ENCODE measurements around the gene WBP2NL.

WBP2NL gene

GRCh38 chr22:41969110-41969646 lies 29.4 kb upstream of the WBP2NL start, which contains the start of gene SEPTIN3:
Gene SEPTIN3 (plus strand): TSS chr22:41969443. CDS start chr22:41971493, 2,050 bp downstream.
- peaks cover 16 to 18% of the 10 kb centered on the region in 2 donors for H3K4me1 ChIP-seq (ENCODE audit: control insufficient read depth in 2 of 2, insufficient read depth in 1 of 2, low read depth in 1 of 2, low read length in 2 of 2)
- no CpG with 5 or more reads among the region's 8 CpGs for WGBS, 2 donors (ENCODE audit: extremely low coverage in 2 of 2, insufficient read length in 2 of 2, insufficient replicate concordance in 1 of 2)
- peak within 1 kb of the TSS; percentile 25 for H2BK15ac ChIP-seq (ENCODE audit: low read length)
- H3K79me1 ChIP-seq (ENCODE audit: low read depth, low read length), result no peaks in the 10 kb centered on the region
- peak within 1 kb of the TSS; percentile 91 for H2AK5ac ChIP-seq (ENCODE audit: low read depth, low read length)
- H3K14ac ChIP-seq (ENCODE audit: low read length), result no peak within 1 kb of the TSS
- no peak within 1 kb of the TSS for H4K8ac ChIP-seq (ENCODE audit: low read depth, low read length)
- no peak within 1 kb of the TSS for H2BK120ac ChIP-seq (ENCODE audit: low read depth, low read length)
- H3K23ac ChIP-seq (ENCODE audit: low read depth, low read length, poor library complexity), result no peak within 1 kb of the TSS
- no peak for DNase-seq (ENCODE audit: low spot score)
- H2AFZ ChIP-seq (ENCODE audit: low read length), result peak within 1 kb of the TSS; percentile 67
- no peak within 1 kb of the TSS for H3K4me3 ChIP-seq (ENCODE audit: low read length in 2 of 2)
- H2BK5ac ChIP-seq (ENCODE audit: low read length), result no peak within 1 kb of the TSS
- no peaks in the 10 kb centered on the region for H3K36me3 ChIP-seq (replicated peaks in 1 of 2; ENCODE audit: control insufficient read depth in 2 of 2, insufficient read depth in 2 of 2, low read length in 2 of 2)
- H3K4me2 ChIP-seq (ENCODE audit: insufficient read depth, low read length, poor library complexity, severe bottlenecking), result no peak within 1 kb of the TSS
- peak within 1 kb of the TSS; percentile 65 for H3K9ac ChIP-seq (ENCODE audit: low read depth, low read length, poor library complexity)
- no peak within 1 kb of the TSS for H3K4ac ChIP-seq (ENCODE audit: low read length)
- no peaks in the 10 kb centered on the region for H3K27me3 ChIP-seq (ENCODE audit: control insufficient read depth in 3 of 3, insufficient read depth in 3 of 3, low read depth in 1 of 3, low read length in 3 of 3)
- peak within 1 kb of the TSS; percentile 76 for H3K18ac ChIP-seq (ENCODE audit: low read length)
- H3K9me3 ChIP-seq (replicated peaks in 1 of 2; ENCODE audit: control insufficient read depth in 2 of 2, insufficient read depth in 1 of 2, low read depth in 1 of 2, low read length in 2 of 2), result no peaks in the 10 kb centered on the region
- H4K91ac ChIP-seq (ENCODE audit: low read depth, low read length, poor library complexity), result peak within 1 kb of the TSS; percentile 4
- peak within 1 kb of the TSS; percentile 7 for H2BK12ac ChIP-seq (ENCODE audit: low read length)
- H3K27ac ChIP-seq (replicated peaks; ENCODE audit: low read length), result no peak within 1 kb of the TSS

GRCh38 chr22:41970601-41971000 lies 28.0 kb upstream of the WBP2NL start:
- no peaks in the 10 kb centered on the region for H3K9me3 ChIP-seq (replicated peaks in 1 of 2; ENCODE audit: control insufficient read depth in 2 of 2, insufficient read depth in 1 of 2, low read depth in 1 of 2, low read length in 2 of 2)
- WGBS, 2 donors (ENCODE audit: extremely low coverage in 2 of 2, insufficient read length in 2 of 2, insufficient replicate concordance in 1 of 2), result no CpG with 5 or more reads among the region's 2 CpGs
- DNase-seq (ENCODE audit: low spot score), result no peak

GRCh38 chr22:41971431-41971830 lies 27.2 kb upstream of the WBP2NL start:
- Histone ChIP-seq H3K4me1 (ENCODE audit: control insufficient read depth in 2 of 2, insufficient read depth in 1 of 2, low read depth in 1 of 2, low read length in 2 of 2) (peaks cover 16 to 19% of the 10 kb centered on the region in 2 donors), H3K79me1 (ENCODE audit: low read depth, low read length) (no peaks in the 10 kb centered on the region)

More at GRCh38 chr22:41970601-41971000, 28.0 kb upstream of the WBP2NL start:
- Histone ChIP-seq H3K36me3 (replicated peaks in 1 of 2; ENCODE audit: control insufficient read depth in 2 of 2, insufficient read depth in 2 of 2, low read length in 2 of 2) (no peaks in the 10 kb centered on the region), H2BK120ac (ENCODE audit: low read depth, low read length) (no peak overlapping the region), H3K9ac (ENCODE audit: low read depth, low read length, poor library complexity) (no peak overlapping the region), H4K91ac (ENCODE audit: low read depth, low read length, poor library complexity) (no peak overlapping the region), H3K4me2 (ENCODE audit: insufficient read depth, low read length, poor library complexity, severe bottlenecking) (no peak overlapping the region), H2BK15ac (ENCODE audit: low read length) (peak overlapping the region; percentile 25), H3K18ac (ENCODE audit: low read length) (no peak overlapping the region), H3K4ac (ENCODE audit: low read length) (no peak overlapping the region), H3K14ac (ENCODE audit: low read length) (no peak overlapping the region), H3K27ac (replicated peaks; ENCODE audit: low read length) (no peak overlapping the region), H2AK5ac (ENCODE audit: low read depth, low read length) (peak overlapping the region; percentile 27), H3K27me3 (ENCODE audit: control insufficient read depth in 3 of 3, insufficient read depth in 3 of 3, low read depth in 1 of 3, low read length in 3 of 3) (peaks cover 0 to 8% (median 8%) of the 10 kb centered on the region in 3 experiments), H2AFZ (ENCODE audit: low read length) (no peak overlapping the region), H3K79me1 (ENCODE audit: low read depth, low read length) (no peaks in the 10 kb centered on the region), H3K4me1 (ENCODE audit: control insufficient read depth in 2 of 2, insufficient read depth in 1 of 2, low read depth in 1 of 2, low read length in 2 of 2) (peaks cover 13 to 14% of the 10 kb centered on the region in 2 donors), H4K8ac (ENCODE audit: low read depth, low read length) (no peak overlapping the region), H3K23ac (ENCODE audit: low read depth, low read length, poor library complexity) (peak overlapping the region; percentile 25), H3K4me3 (ENCODE audit: low read length in 2 of 2) (no peak overlapping the region), H2BK12ac (ENCODE audit: low read length) (peak overlapping the region; percentile 7), H2BK5ac (ENCODE audit: low read length) (no peak overlapping the region)

GRCh38 chr22:41974691-41975290 lies 23.8 kb upstream of the WBP2NL start:
- Histone ChIP-seq H4K8ac (ENCODE audit: low read depth, low read length) (no peak overlapping the region), H3K36me3 (replicated peaks in 1 of 2; ENCODE audit: control insufficient read depth in 2 of 2, insufficient read depth in 2 of 2, low read length in 2 of 2) (no peaks in the 10 kb centered on the region), H3K9me3 (replicated peaks in 1 of 2; ENCODE audit: control insufficient read depth in 2 of 2, insufficient read depth in 1 of 2, low read depth in 1 of 2, low read length in 2 of 2) (no peaks in the 10 kb centered on the region), H4K91ac (ENCODE audit: low read depth, low read length, poor library complexity) (no peak overlapping the region), H2AFZ (ENCODE audit: low read length) (no peak overlapping the region), H3K27ac (replicated peaks; ENCODE audit: low read length) (no peak overlapping the region), H2BK15ac (ENCODE audit: low read length) (no peak overlapping the region), H3K4me3 (ENCODE audit: low read length in 2 of 2) (no peak overlapping the region), H3K79me1 (ENCODE audit: low read depth, low read length) (no peaks in the 10 kb centered on the region), H2BK5ac (ENCODE audit: low read length) (no peak overlapping the region), H3K18ac (ENCODE audit: low read length) (no peak overlapping the region), H3K4me1 (ENCODE audit: control insufficient read depth in 2 of 2, insufficient read depth in 1 of 2, low read depth in 1 of 2, low read length in 2 of 2) (peaks cover 10 to 12% of the 10 kb centered on the region in 2 donors), H2AK5ac (ENCODE audit: low read depth, low read length) (no peak overlapping the region), H3K14ac (ENCODE audit: low read length) (no peak overlapping the region), H3K23ac (ENCODE audit: low read depth, low read length, poor library complexity) (no peak overlapping the region), H2BK120ac (ENCODE audit: low read depth, low read length) (no peak overlapping the region), H3K4ac (ENCODE audit: low read length) (no peak overlapping the region), H3K9ac (ENCODE audit: low read depth, low read length, poor library complexity) (no peak overlapping the region), H3K4me2 (ENCODE audit: insufficient read depth, low read length, poor library complexity, severe bottlenecking) (no peak overlapping the region), H2BK12ac (ENCODE audit: low read length) (no peak overlapping the region), H3K27me3 (ENCODE audit: control insufficient read depth in 3 of 3, insufficient read depth in 3 of 3, low read depth in 1 of 3, low read length in 3 of 3) (peaks cover 0 to 18% (median 11%) of the 10 kb centered on the region in 3 experiments)
- no CpG with 5 or more reads among the region's 10 CpGs for WGBS, 2 donors (ENCODE audit: extremely low coverage in 2 of 2, insufficient read length in 2 of 2, insufficient replicate concordance in 1 of 2)
- no peak for DNase-seq (ENCODE audit: low spot score)

More at GRCh38 chr22:41971431-41971830, 27.2 kb upstream of the WBP2NL start:
- WGBS, 2 donors (ENCODE audit: extremely low coverage in 2 of 2, insufficient read length in 2 of 2, insufficient replicate concordance in 1 of 2), result no CpG with 5 or more reads among the region's 11 CpGs
- no peak overlapping the region for H2BK120ac ChIP-seq (ENCODE audit: low read depth, low read length)
- H3K4me2 ChIP-seq (ENCODE audit: insufficient read depth, low read length, poor library complexity, severe bottlenecking), result no peak overlapping the region
- no peak overlapping the region for H2AFZ ChIP-seq (ENCODE audit: low read length)
- no peak overlapping the region for H2BK12ac ChIP-seq (ENCODE audit: low read length)
- H2AK5ac ChIP-seq (ENCODE audit: low read depth, low read length), result peak overlapping the region; percentile 47
- no peak overlapping the region for H3K14ac ChIP-seq (ENCODE audit: low read length)
- H3K23ac ChIP-seq (ENCODE audit: low read depth, low read length, poor library complexity), result no peak overlapping the region
- no peak for DNase-seq (ENCODE audit: low spot score)
- no peak overlapping the region for H3K4me3 ChIP-seq (ENCODE audit: low read length in 2 of 2)
- H3K9ac ChIP-seq (ENCODE audit: low read depth, low read length, poor library complexity), result no peak overlapping the region
- H3K18ac ChIP-seq (ENCODE audit: low read length), result no peak overlapping the region
- H4K91ac ChIP-seq (ENCODE audit: low read depth, low read length, poor library complexity), result peak overlapping the region; percentile 44
- H3K36me3 ChIP-seq (replicated peaks in 1 of 2; ENCODE audit: control insufficient read depth in 2 of 2, insufficient read depth in 2 of 2, low read length in 2 of 2), result no peaks in the 10 kb centered on the region
- H3K9me3 ChIP-seq (replicated peaks in 1 of 2; ENCODE audit: control insufficient read depth in 2 of 2, insufficient read depth in 1 of 2, low read depth in 1 of 2, low read length in 2 of 2), result no peaks in the 10 kb centered on the region
- no peak overlapping the region for H2BK5ac ChIP-seq (ENCODE audit: low read length)
- H4K8ac ChIP-seq (ENCODE audit: low read depth, low read length), result no peak overlapping the region
- H3K27me3 ChIP-seq (ENCODE audit: control insufficient read depth in 3 of 3, insufficient read depth in 3 of 3, low read depth in 1 of 3, low read length in 3 of 3), result peaks cover 0 to 15% (median 11%) of the 10 kb centered on the region in 3 experiments
- peak overlapping the region; percentile 25 for H2BK15ac ChIP-seq (ENCODE audit: low read length)
- no peak overlapping the region for H3K4ac ChIP-seq (ENCODE audit: low read length)
- H3K27ac ChIP-seq (replicated peaks; ENCODE audit: low read length), result no peak overlapping the region

All from neuronal stem cell (in vitro differentiated cells).